A549 (cell line): Measurements from ENCODE around the gene PRRG2.

Experiments used
- CTCF ChIP-seq: fragments of >200 bp; sonication (Bioruptor Twin); formaldehyde crosslinking; IDR thresholded peaks from 3 replicates; pipeline ENCODE4 v1.5.1; 2016
- JUNB ChIP-seq: fragments of >200 bp; sonication (Bioruptor Twin); formaldehyde crosslinking; IDR thresholded peaks from 2 replicates; pipeline ENCODE4 v1.6.1; 2016
- MYC ChIP-seq: IDR thresholded peaks from 2 replicates; pipeline ENCODE4 v1.6.1; 2012; ENCODE audit warnings: mild to moderate bottlenecking, inconsistent platforms, low read length, improper control_type of control experiment, borderline replicate concordance
- PHF8 ChIP-seq: fragments of 200-600 bp; sonication (generic); IDR thresholded peaks from 2 replicates; pipeline ENCODE4 v1.6.1; 2016; ENCODE audit warnings: low read depth, mild to moderate bottlenecking, antibody characterized with exemption, moderate library complexity, borderline replicate concordance
- POLR2A ChIP-seq: IDR thresholded peaks from 2 replicates; pipeline ENCODE4 v1.6.1; 2012; ENCODE audit warnings: mild to moderate bottlenecking, low read length
- RFX5 ChIP-seq: fragments of 450-650 bp; IDR thresholded peaks from 2 replicates; pipeline ENCODE4 v1.7.1; 2014; ENCODE audit warnings: antibody characterized with exemption, mild to moderate bottlenecking, moderate library complexity
- RNF2 ChIP-seq: fragments of 200-600 bp; sonication (generic); IDR thresholded peaks from 2 replicates; pipeline ENCODE4 v1.6.1; 2016; ENCODE audit warnings: low read depth, mild to moderate bottlenecking, antibody characterized with exemption, moderate library complexity, borderline replicate concordance
- TF ChIP-seq, protein P1 (sequence below): IDR thresholded peaks from 2 replicates; pipeline ENCODE4 v1.6.1; 2012

DNA sequence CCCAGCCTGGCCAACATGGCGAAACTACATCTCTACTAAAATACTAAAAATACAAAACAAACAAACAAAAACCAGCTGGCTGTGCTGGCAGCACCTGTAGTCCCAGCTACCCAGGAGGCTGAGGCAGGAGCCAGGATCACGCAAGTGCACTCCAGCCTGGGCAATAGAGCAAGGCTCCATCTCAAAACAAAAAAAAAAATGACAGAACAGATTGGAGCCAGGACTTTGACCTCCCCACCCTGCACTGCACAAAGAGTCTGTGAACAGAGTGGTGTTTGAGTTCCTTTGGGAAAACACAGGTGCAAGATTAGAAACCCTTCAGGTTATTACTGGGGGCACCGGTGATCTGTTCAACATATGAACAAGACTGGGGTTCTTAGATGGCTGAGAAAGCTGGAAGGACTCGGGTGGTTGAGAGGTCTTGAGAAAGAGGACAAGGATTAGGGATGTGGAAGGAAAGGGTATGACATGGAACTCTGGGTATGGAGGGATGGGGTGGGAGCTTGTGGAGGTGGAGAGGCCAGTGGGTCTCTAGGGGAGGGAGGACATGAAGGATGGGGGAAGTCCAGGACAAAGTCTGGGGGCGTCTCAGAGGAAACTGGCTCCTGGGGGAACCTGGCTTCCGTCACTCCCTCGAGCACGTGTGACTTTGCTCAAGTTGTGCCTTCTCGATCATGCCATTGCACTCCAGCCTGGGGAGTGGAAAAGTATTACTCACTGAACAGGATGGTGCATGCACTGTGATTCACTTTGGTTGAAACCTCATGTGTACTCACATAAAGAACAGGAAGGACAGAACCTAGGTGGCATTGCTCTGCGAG lies 27.5 kb upstream of the PRRG2 start:
- TF ChIP-seq CTCF (no peak), MYC (no peak), RNF2 (no peak), RFX5 (no peak), JUNB (no peak), PHF8 (no peak), POLR2A (no peak)
- TF ChIP-seq, protein P1, sequence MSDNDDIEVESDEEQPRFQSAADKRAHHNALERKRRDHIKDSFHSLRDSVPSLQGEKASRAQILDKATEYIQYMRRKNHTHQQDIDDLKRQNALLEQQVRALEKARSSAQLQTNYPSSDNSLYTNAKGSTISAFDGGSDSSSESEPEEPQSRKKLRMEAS = no peak
